T-helper 2 cell (primary cell): ENCODE measurements around the gene ACSL1.

Experiments used
- DNase-seq, 5 experiments: peaks; one replicate each; pipeline versions ENCODE4 v3.0.0 to v3.0.0-alpha.2; 2012 to 2022

ACSL1 gene

DNA sequence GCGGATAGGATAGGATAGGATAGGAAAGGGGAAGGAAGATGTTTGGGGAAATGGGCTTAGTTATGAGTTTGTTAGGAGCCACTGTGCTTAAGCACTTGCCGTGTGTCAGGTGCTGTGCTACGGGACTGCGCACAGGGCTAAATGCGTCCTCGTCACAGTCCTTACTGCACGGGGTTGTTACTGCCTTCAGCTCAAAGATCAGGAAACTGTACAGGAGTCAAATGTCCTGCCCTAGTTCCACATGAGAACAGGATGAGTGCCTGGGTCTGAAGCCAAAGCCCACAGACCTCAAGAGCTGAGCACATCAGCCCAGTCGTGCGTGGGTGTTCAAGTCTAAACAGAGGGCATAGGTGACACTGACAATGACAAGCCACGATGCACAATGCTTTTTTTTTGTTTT lies 15.0 kb downstream of the ACSL1 start:
- peak in 1 of 5 experiments; percentile 70 for DNase-seq

DNA sequence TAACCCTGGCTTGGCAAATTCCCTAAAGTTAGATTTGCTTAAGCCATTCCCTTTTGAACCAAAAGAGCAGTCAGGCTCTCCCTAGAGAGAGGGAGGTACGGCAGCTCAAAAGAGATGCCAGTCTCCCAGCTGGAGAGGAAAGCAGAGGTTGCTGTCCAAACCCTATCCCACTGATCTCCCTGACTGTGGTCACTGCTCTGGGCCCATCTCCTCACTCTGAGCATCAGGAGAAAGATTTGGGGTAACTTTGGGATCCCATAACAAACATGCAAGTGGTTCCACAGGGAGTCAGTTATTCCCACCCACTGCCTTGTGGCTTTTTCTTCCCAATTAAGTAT lies 17.1 kb downstream of the ACSL1 start:
- no peak for DNase-seq

DNA sequence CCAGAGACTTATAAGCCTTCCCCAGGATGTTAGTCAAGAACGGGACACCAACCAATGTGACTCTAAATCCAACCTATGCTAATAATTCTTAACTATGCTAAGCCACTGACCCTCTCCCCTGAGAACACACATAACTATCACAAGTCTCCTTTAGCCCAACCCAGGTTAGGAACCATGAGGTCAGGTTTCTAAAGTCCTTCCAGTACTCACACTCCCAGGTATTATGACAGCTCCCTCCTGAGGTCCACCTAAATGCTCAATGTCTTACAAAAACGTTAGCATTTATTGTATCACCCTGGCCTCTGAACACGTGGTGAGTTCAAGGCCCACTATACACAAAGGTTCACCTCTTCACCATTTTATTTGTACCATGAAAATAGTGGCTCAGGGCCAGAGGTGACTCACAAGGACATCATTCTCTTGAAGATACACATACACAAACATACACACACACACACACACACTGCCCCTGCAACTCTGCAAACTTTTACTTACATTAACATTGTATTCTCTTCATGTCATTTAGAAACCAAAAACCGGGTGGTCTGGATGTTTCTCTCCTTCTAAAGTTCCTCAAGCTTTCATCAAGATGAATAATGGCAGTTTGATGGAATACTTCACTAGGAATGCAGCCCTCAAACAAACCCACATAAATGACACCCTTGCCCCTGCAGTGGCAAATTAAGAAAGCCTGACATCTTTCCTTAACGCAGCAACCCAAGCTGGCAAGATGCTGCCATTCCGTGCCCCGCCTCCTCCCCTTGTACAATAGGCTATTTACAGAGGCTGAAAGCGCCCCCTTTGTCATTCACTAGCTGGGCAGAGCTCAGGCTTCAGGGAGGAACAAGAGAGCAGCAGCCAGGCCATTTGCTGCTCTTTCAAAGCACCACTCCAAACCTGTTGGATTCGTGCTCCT lies 17.7 kb downstream of the ACSL1 start:
- DNase-seq: no peak

GRCh38 chr4:184807256-184807655 lies 18.5 kb downstream of the ACSL1 start:
- DNase-seq: no peak

DNA sequence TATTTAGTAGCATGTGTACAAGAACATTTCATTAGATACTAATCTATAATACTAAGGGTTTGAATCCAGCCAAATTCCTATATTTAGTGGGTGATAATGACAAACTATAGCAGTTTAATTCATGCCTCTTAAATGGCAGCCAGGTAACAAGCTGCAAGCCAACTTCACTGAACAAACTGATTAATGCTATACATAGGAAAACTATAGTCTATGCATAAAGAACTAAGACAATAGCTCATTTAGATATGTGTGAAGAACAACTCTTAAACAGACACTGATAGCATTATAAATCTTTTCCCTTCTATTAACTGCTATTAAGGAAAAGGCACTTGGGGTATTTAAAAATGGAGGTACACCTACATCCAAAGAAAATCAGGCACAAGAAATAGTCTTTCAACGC lies 19.1 kb downstream of the ACSL1 start:
- no peak for DNase-seq

GRCh38 chr4:184806229-184806550 lies 19.6 kb downstream of the ACSL1 start:
- DNase-seq: no peak

DNA sequence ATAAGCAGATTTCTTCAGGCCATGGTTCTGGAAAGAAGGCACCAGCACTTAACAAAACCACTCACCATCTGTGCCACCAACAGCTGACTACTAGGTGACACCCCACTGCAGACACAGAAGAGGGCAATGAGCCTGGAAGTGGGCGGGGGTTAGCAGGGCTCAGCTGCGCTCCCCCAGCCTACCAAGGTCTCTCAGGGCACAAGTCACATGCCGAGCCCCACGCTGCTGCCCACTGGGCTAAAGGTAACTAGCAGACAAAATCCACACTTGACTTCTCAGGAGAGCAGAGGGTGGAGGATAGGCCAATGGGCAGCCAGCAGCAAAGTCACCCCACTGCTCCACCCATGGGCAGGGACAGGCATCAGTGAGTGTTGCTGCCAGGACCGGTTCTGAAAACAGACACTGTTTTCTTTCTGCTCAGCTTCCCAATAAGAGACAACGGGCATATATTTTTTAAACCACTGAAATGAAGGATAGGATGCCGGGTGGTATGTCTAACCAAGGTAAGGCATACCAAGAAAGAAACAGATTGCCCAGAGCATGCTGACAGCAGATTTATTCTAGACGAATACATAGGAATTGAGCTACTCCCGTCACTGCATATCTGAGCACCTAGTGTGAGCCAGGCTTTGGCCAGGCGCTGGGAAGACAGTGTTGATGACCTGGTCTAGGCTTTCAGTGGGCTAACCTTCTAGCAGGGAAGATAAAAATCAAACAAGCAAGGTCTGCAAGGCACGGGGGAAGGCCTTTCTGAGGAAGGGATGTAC lies 20.1 kb downstream of the ACSL1 start:
- DNase-seq: no peak

DNA sequence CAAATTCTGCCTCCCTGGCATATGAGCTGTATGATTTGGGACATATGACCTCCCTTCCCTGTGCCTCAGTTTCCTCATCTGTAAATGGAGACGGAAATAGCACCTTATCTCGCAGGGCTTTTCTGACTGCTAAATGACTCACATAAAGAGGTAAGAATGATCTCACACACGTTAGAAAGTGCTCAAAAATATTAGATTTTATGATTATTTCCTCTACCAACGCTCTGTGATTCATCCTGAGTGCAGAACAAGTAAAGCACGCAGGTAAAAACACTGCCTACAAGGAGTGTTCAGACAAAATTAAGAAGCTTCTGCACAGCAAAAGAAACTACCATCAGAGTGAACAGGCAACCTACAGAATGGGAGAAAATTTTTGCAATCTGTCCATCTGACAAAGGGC lies 21.1 kb downstream of the ACSL1 start:
- DNase-seq: no peak

DNA sequence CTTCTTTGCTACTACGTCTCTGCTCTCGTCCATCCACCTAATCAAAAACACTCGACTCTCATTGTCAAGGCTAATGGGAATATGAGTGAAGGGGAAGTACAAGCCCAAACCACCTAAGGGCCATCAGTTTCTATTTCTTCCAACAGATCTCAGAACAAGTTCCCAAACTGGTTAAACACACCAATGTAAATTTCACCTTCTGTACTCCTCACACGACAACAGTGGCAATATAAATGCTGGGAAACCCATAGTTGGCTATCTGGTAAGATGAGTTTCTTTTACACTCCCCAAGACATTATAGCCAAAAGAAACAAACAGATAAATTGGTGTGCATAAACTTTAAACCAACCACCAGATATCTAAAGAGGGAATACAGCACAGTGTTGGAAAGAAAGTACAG lies 21.9 kb downstream of the ACSL1 start:
- DNase-seq: no peak

DNA sequence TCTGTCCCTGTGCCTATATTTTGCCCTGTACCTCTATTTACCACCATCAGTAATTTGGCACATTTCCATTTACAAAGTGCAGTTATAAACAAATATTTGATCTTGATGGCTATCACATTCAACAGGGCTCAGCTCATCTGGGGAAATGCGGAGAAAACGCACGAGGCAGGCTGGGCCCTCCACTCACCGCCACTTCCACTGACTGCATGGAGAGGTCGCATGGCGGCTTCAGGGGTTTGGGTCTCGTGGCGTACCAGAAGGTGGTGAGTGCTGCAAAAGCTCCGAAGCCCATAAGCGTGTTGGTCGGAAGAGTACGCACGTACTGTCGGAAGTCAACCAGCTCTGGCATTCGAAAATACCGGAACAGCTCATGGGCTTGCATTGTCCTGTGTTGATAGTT lies 22.6 kb downstream of the ACSL1 start:
- DNase-seq: no peak

GRCh38 chr4:184802697-184803015 lies 23.1 kb downstream of the ACSL1 start:
- DNase-seq: no peak

DNA sequence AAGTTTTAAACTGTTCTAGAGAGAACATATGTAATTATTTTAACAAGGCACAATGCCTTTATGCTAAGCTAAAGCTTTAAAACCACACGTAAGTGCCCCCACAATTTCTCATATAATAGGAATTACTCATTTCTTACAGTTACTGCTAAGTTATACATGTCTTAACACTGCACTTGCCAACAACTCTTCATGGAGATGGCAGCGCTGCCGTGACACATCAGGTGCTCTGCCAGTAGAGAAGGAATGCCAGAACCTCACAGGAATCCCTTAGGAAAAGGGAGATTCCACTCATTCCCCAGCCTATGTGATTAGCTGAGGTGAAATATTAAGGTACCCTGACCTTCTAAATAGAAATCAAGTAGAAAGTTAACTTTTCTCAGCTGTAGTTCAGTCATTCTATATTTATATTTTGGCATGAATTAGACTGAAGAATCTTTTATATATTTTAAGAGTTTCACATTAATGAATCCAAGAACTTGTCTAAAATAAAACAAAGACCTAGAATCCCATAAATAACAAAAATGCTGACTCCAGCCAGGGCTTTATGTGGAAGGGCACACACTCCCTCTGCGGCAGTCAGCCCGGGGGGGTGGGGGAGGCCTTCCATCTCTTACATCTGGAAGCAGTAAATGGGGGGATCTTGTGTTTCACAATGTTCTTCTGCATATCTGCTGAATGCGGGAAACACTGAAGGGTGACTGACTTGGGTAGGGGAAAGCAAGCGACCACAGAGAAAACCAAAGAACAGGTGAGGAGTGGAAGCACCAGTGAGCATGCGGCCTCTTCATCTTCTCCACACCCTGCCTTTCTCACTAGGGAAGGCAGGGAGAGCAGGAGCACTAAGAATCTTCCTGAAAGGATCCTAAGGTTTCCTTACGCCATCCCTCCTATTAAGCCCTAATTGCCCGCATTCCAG lies 23.7 kb downstream of the ACSL1 start:
- DNase-seq: no peak

- DNase-seq: no peak
These were observed 27.3 kb downstream of the ACSL1 start for GRCh38 chr4:184798504-184798903.

DNA sequence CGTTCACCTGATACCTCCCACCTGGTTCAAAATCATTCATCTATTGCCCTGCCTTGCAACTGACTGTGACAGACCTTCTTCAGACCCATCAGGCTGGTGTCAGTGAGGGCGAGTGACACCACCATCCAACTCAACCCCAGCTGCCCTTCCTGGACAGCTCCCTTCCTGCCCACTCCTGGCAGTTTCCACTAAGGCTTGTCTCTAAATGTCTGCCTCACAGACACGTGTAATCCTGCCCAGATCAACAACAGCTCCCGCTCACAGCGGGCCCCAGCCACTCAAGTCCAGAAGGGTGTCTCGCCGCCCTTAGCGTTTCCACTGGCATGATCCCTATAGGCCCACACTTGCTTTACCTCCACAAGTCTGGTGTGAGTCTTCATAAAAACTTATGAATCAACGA lies 28.9 kb downstream of the ACSL1 start:
- DNase-seq: no peak

DNA sequence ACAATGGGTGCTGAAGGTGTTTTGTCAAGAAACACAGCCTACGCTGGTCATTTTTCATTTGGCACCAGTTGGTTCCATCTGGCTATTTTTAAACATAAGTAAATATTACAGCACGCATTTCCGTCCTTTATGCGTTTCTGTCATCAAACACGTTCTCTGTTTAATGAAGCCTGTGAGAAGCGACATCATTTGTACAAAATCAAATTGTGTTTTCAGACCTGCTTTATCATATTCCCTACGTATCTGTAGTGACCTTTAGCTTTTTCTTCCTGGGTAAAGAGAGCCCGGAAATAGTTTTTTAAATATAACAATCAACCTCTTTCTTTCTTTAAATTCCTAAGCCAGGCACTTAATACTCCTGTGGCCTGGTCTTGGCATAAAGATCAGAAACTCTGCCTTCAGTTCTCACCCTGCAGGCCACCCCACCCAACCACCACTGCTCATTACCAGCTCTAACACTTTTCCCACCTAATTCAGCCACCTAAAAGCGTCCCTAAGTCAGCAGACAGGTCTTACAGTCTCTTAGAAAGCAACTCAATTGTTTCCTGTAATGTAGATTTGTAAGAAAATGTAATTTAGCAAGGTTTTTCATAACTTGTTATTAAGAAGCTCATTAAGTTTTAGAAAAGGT lies 30.4 kb downstream of the ACSL1 start:
- DNase-seq: no peak

DNA sequence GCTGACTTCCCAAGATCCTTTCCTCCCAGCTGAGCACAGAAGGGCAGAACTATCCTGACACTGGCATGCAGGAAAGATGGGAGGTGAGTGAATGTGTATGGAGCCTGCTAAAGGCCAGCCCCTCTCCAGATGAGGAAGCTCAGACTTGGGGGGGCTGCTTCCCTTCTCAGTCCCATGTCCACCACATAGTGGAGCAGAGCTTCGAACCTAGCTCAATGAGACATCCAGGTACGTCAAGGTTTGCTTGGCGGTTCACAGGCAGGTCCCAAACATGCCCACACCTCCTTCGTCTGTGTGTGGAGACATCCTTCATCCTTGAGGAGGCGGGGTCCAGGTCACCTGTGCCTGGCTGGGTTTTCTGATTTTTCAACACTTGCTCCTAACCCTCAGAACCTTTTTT lies 31.3 kb downstream of the ACSL1 start:
- DNase-seq: no peak

- no peak for DNase-seq
These were observed 31.9 kb downstream of the ACSL1 start for GRCh38 chr4:184793735-184794355.

DNA sequence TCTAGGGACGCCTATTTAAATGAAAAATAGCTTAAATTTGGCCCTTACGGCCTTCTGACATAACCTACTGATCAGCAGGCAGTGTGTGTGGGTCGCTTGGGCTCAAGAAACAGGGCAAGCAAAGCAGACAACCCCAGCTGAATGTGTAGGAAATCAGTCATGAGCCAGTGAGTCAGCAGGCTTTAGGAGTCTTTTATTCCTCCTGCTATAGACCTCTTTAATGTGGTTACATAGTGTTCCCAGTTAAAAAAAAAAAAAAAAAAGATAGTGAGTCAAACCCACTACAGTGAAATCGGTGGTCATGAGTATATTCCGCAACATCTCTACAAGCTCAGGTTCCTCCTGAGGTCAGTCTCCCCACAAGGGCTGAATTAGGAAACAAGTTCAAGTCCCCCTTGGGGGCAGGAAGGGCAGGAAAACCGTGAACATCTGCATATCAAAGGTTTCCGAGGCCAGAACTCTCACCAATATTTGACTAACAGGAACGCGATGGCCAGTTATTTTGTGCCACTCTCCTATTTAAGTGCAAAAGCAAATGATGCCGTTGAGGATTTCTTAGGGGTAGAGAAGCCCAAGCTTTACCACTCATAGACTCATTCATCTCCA lies 32.7 kb downstream of the ACSL1 start:
- DNase-seq: peak in 3 of 5 experiments; percentile 10 to 26 (median 17)

DNA sequence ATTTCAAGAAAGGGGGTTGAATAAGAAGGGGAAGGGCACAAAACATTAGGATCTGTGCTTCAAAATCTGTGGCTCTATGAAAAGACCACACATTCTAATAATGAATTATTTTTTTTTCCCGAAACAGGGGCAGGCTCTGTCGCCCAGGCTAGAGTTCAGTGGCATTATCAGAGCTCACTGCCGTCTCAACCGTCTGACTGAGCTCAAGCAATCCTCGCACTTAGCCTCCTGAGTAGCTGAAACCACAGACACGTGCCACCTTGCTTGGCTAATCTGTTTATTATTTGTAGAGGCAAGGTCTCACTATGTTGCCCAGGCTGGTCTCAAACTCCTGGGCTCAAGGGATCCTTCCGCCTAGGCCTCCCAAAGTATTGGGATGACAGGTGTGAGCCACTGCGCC lies 33.4 kb downstream of the ACSL1 start:
- no peak for DNase-seq

DNA sequence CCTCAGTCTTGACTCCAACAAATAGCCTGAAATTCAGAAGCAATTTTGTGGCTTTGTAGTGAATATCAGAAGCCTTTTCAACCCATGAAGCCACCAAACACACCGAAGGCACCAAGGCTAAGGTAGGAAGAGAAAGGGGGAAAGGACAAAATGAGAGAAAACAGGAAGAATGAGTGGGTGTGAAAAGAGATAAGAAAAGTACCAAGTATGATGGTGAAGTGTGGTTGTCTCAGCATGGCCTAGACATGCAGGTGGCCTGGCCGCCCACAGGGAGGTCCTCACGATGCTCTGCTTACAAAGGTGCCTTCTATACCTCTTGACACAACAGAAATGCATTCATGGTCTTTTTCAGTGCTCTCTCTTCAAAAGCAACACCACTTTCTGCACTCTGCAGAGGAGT lies 34.9 kb downstream of the ACSL1 start:
- DNase-seq: no peak

GRCh38 chr4:184787766-184788503 lies 37.8 kb downstream of the ACSL1 start:
- no peak for DNase-seq
